ENCODE measurements around the gene KLHL6. TPM values are rescaled to one million over a fixed set of nuclear protein-coding genes. Genes with fewer than 3 reads are reported as not detected.

KLHL6 gene
- total RNA-seq, 1 experiment from 2014 or later, result not detected

- no peak overlapping the region for H3T11ph ChIP-seq (ENCODE audit: low read length)
- H3K9ac ChIP-seq (ENCODE audit: extremely low read depth, insufficient read length, low read length), result no peak overlapping the region
- no peak overlapping the region for H3K56ac ChIP-seq (ENCODE audit: insufficient read length, low read depth, low read length)
- no peak overlapping the region for H2AFZ ChIP-seq (ENCODE audit: low read length)
- H3K79me1 ChIP-seq (ENCODE audit: insufficient read depth, low read depth, low read length, poor library complexity, severe bottlenecking), result no peaks in the 10 kb centered on the region
- DNase-seq, result no peak
- no peak overlapping the region for H3K4me3 Mint-ChIP-seq
- no peak overlapping the region for H2BK15ac ChIP-seq (ENCODE audit: low read depth, low read length)
- no peak overlapping the region for H2BK12ac ChIP-seq (ENCODE audit: insufficient read length, low read depth, low read length)
- H3K23me2 ChIP-seq (ENCODE audit: insufficient read length, low read depth, low read length, poor library complexity, severe bottlenecking), result no peaks in the 10 kb centered on the region
- H4K91ac ChIP-seq (ENCODE audit: insufficient read length, low read depth, low read length), result no peak overlapping the region
- H3K4me2 ChIP-seq (ENCODE audit: insufficient read depth, insufficient read length, low read length), result no peak overlapping the region
- no peaks in the 10 kb centered on the region for H4K20me1 ChIP-seq (ENCODE audit: control insufficient read depth, insufficient read depth, insufficient read length)
- peaks cover 19 to 20% of the 10 kb centered on the region in 2 experiments for H3K9me3 Mint-ChIP-seq
- H3K18ac ChIP-seq (ENCODE audit: insufficient read length, low read depth, low read length), result no peak overlapping the region
- TF ChIP-seq CTCF (conservative IDR thresholded peaks at IDR 0.05), result no peak
- no peak overlapping the region for H4K5ac ChIP-seq (ENCODE audit: insufficient read length, low read depth, low read length)
- H2BK120ac ChIP-seq (ENCODE audit: low read depth, low read length, poor library complexity, severe bottlenecking), result no peak overlapping the region
- no peak overlapping the region for H3K27ac ChIP-seq (ENCODE audit: insufficient read length, low read depth, low read length)
- H3K4me1 ChIP-seq (ENCODE audit: insufficient read depth, low read length), result no peaks in the 10 kb centered on the region
- no CpG with 5 or more reads among the region's 1 CpG for WGBS (ENCODE audit: extremely low coverage, insufficient read length, low lambda C conversion rate)
- H2BK5ac ChIP-seq (ENCODE audit: insufficient read length, low read length), result no peak overlapping the region
- peaks cover 0 to 5% of the 10 kb centered on the region in 2 experiments; a peak in 2 of 4 replicates for H3K4me1 Mint-ChIP-seq
- H3K36me3 Mint-ChIP-seq (ENCODE audit: insufficient read depth in 1 of 3, low read depth in 3 of 3), result peaks cover 9 to 18% (median 11%) of the 10 kb centered on the region in 3 experiments; a peak in 5 of 7 replicates
- no peaks in the 10 kb centered on the region for H3K79me2 ChIP-seq (ENCODE audit: insufficient read depth, low read length)
- H2AK5ac ChIP-seq (ENCODE audit: insufficient read length, low read length), result no peak overlapping the region
- no peak overlapping the region for H2BK20ac ChIP-seq (ENCODE audit: low read depth, low read length, poor library complexity, severe bottlenecking)
- H3K4ac ChIP-seq (ENCODE audit: low read depth, low read length), result no peak overlapping the region
- no peak overlapping the region for H3K14ac ChIP-seq (ENCODE audit: insufficient read depth, low read length)
- no peaks in the 10 kb centered on the region for H3K27me3 ChIP-seq (ENCODE audit: insufficient read depth, low read length)
- H3K27ac Mint-ChIP-seq, result no peak overlapping the region
- no peak overlapping the region for H4K8ac ChIP-seq (replicated peaks; ENCODE audit: insufficient read length, low read depth, low read length)
- H3K23ac ChIP-seq (ENCODE audit: insufficient read length, low read depth, low read length), result no peak overlapping the region
- H3K9me3 ChIP-seq (ENCODE audit: control insufficient read depth, low read depth, low read length), result no peaks in the 10 kb centered on the region
- H3K27me3 Mint-ChIP-seq (ENCODE audit: low read depth), result no peaks in the 10 kb centered on the region; the same call in 1 of the 2 replicates
These were observed 42.5 kb upstream of the KLHL6 start for GRCh38 chr3:183597959-183598358.

Measured in H9 (cell line).